Smooth muscle cell (in vitro differentiated cells): ENCODE results near the gene SEMA3F. TPM values are rescaled to one million over a fixed set of nuclear protein-coding genes. Genes with fewer than 3 reads are reported as not detected.
A peak's percentile ranks its signal among the peaks of the same experiment; 100 is the strongest.

Experiments
- DNase-seq: peaks from one replicate; lab custom pipeline; 2025; ENCODE audit not compliant: unreplicated experiment; lab: John Stamatoyannopoulos, UW
- H2AFZ ChIP-seq: fragments of 200-600 bp; sonication (generic); 2 replicates; pipeline ENCODE4 v1.6.0; 2016; ENCODE audit warnings: antibody characterized with exemption, low read depth, mild to moderate bottlenecking
- H3F3A ChIP-seq: fragments of 200-600 bp; sonication (generic); 2 replicates; pipeline ENCODE4 v1.6.0; 2017; ENCODE audit warnings: antibody characterized with exemption, low read depth
- H3K27ac ChIP-seq: fragments of 200-600 bp; sonication (generic); 2 replicates; pipeline ENCODE4 v1.5.1; 2016; ENCODE audit warnings: low read depth, mild to moderate bottlenecking
- H3K27me3 ChIP-seq: fragments of 200-600 bp; sonication (generic); 2 replicates; pipeline ENCODE4 v1.6.1; 2016; ENCODE audit warnings: low read depth, mild to moderate bottlenecking
- H3K36me3 ChIP-seq: fragments of 200-600 bp; sonication (generic); 2 replicates; pipeline ENCODE4 v1.5.1; 2016; ENCODE audit warnings: low read depth
- H3K4me1 ChIP-seq: fragments of 200-600 bp; sonication (generic); 2 replicates; pipeline ENCODE4 v1.5.1; 2016; ENCODE audit warnings: low read depth
- H3K4me2 ChIP-seq: fragments of 200-600 bp; sonication (generic); 2 replicates; pipeline ENCODE4 v1.6.0; 2016; ENCODE audit warnings: mild to moderate bottlenecking
- H3K4me3 ChIP-seq: fragments of 200-600 bp; sonication (generic); 2 replicates; pipeline ENCODE4 v1.5.1; 2016; ENCODE audit warnings: mild to moderate bottlenecking
- H3K79me2 ChIP-seq: fragments of 200-600 bp; sonication (generic); 2 replicates; pipeline ENCODE4 v1.6.0; 2016; ENCODE audit warnings: low read depth, mild to moderate bottlenecking
- H3K9ac ChIP-seq: fragments of 200-600 bp; sonication (generic); 2 replicates; pipeline ENCODE4 v1.6.0; 2016; ENCODE audit warnings: low read depth
- H3K9me3 ChIP-seq: fragments of 200-600 bp; sonication (generic); replicated peaks from 2 replicates; pipeline ENCODE4 v1.5.1; 2016; ENCODE audit warnings: low read depth
- H4K20me1 ChIP-seq: fragments of 200-600 bp; sonication (generic); 2 replicates; pipeline ENCODE4 v1.6.0; 2016; ENCODE audit warnings: low read depth
- CTCF ChIP-seq: fragments of 200-600 bp; sonication (generic); IDR thresholded peaks from 2 replicates; pipeline ENCODE4 v1.5.1; 2017; ENCODE audit warnings: borderline replicate concordance, mild to moderate bottlenecking, antibody characterized with exemption; ENCODE audit not compliant: insufficient read depth, poor library complexity, severe bottlenecking
- WGBS: methylation state at CpG from one replicate; pipeline ENCODE4 v1.1.7; 2016; ENCODE audit warnings: low lambda C conversion rate; 5-methylcytosine and 5-hydroxymethylcytosine counted together
- polyA plus RNA-seq: library from polyadenylated mRNA; unstranded; fragments of >200 nt; fragmentation: Nextera tagmentation; extraction: Ambion mirVana; gene quantifications from 2 replicates; pipeline ENCODE4 v1.2.1, GENCODE V29; 2016
- total RNA-seq: library from RNA; depleted of rRNA; stranded (reverse); fragments of >200 nt; gene quantifications from 2 replicates; pipeline ENCODE4 v1.2.3, GENCODE V29; 2014

Gene SEMA3F
- total and polyA plus RNA-seq, 2 experiments from 2014 or later, result 9.2 to 16.9 TPM

DNA sequence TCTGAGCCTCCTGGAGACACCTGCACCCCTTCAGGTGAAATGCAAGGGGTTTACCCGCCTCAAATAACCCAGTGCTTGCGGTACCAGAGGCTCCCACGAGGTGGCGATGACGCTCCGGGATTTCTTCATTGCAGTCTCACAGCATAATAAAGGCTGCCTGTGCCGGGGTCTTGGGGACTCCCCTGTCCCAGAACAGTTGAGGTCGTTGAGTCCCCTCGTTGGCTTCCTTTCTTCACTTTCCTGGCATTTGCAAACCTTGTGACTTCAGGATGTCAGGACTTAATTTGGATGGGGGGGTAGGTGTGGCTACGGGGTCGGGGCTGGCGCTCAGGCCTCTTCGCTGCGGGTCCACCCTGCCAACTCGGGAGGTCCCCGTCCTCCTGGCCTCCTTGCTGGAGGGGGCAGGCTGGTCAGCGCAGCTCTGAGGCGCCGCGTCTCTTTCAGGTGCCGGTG is 37.6 kb downstream of the SEMA3F start:
- Histone ChIP-seq H3K79me2 (no peaks in the 10 kb centered on the region), H3K27me3 (peaks cover 5% of the 10 kb centered on the region), H3F3A (no peaks in the 10 kb centered on the region), H3K4me2 (no peak overlapping the region), H3K36me3 (no peaks in the 10 kb centered on the region), H3K9ac (no peak overlapping the region), H2AFZ (no peak overlapping the region), H3K4me1 (no peaks in the 10 kb centered on the region), H3K9me3 (no peaks in the 10 kb centered on the region), H3K4me3 (no peak overlapping the region), H4K20me1 (no peaks in the 10 kb centered on the region), H3K27ac (no peak overlapping the region)
- WGBS, result 50% methylated on average over 21 of the region's 21 CpGs
- peak; percentile 50 for DNase-seq
- peak; percentile 92 for TF ChIP-seq CTCF

- Histone ChIP-seq H4K20me1 (no peaks in the 10 kb centered on the region), H2AFZ (no peak overlapping the region), H3K27ac (no peak overlapping the region), H3F3A (no peaks in the 10 kb centered on the region), H3K4me2 (no peak overlapping the region), H3K27me3 (peaks cover 5% of the 10 kb centered on the region), H3K4me3 (no peak overlapping the region), H3K79me2 (no peaks in the 10 kb centered on the region), H3K9me3 (no peaks in the 10 kb centered on the region), H3K9ac (no peak overlapping the region), H3K36me3 (no peaks in the 10 kb centered on the region), H3K4me1 (no peaks in the 10 kb centered on the region)
- 94% methylated on average over 36 of the region's 36 CpGs for WGBS
- no peak for TF ChIP-seq CTCF
- DNase-seq, result no peak
Observed at GRCh38 chr3:50193286-50193685, 38.2 kb downstream of the SEMA3F start.

- no peak overlapping the region for H3K27ac ChIP-seq
- H3K36me3 ChIP-seq, result no peaks in the 10 kb centered on the region
- no peaks in the 10 kb centered on the region for H4K20me1 ChIP-seq
- H3K79me2 ChIP-seq, result no peaks in the 10 kb centered on the region
- H3K9me3 ChIP-seq, result no peaks in the 10 kb centered on the region
- H3K4me3 ChIP-seq, result no peak overlapping the region
- no peak overlapping the region for H3K4me2 ChIP-seq
- H2AFZ ChIP-seq, result no peak overlapping the region
- H3F3A ChIP-seq, result no peaks in the 10 kb centered on the region
- H3K4me1 ChIP-seq, result no peaks in the 10 kb centered on the region
- no peak for TF ChIP-seq CTCF
- no peak for DNase-seq
- WGBS, result 94% methylated on average over 34 of the region's 34 CpGs
- H3K9ac ChIP-seq, result no peak overlapping the region
- peaks cover 5% of the 10 kb centered on the region for H3K27me3 ChIP-seq
Observed at GRCh38 chr3:50193746-50194127, 38.6 kb downstream of the SEMA3F start.

DNA sequence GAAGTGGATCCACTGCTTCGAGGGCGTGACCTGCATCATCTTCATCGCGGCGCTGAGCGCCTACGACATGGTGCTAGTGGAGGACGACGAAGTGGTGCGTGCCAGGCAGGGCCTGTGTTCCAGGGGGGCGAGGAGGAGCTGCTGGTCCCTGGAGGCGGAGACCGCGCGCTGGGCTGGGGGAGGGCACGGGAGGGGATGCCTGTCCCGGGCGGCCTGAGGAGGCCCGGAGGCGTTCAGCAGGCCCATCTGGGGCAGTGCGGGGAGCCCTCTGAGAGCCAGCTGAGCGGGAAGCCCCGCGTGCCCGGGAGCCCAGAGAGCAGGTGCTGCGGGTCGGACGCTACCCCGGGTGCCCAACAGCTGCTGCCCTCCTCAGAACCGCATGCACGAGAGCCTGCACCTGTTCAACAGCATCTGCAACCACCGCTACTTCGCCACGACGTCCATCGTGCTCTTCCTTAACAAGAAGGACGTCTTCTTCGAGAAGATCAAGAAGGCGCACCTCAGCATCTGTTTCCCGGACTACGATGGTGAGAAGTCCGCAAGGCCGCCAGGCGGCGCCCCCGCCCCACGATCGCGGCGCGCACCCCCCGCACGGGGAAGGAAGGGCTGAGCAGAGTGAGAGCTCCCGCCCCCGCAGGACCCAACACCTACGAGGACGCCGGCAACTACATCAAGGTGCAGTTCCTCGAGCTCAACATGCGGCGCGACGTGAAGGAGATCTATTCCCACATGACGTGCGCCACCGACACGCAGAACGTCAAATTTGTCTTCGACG is 39.2 kb downstream of the SEMA3F start:
- no peak overlapping the region for H2AFZ ChIP-seq
- no peaks in the 10 kb centered on the region for H3F3A ChIP-seq
- H3K4me2 ChIP-seq, result no peak overlapping the region
- 40% methylated on average over 65 of the region's 70 CpGs for WGBS
- no peaks in the 10 kb centered on the region for H3K4me1 ChIP-seq
- H3K9me3 ChIP-seq, result no peaks in the 10 kb centered on the region
- H4K20me1 ChIP-seq, result no peaks in the 10 kb centered on the region
- no peak overlapping the region for H3K4me3 ChIP-seq
- no peaks in the 10 kb centered on the region for H3K36me3 ChIP-seq
- H3K9ac ChIP-seq, result no peak overlapping the region
- no peak overlapping the region for H3K27ac ChIP-seq
- H3K27me3 ChIP-seq, result peaks cover 5% of the 10 kb centered on the region
- no peaks in the 10 kb centered on the region for H3K79me2 ChIP-seq
- TF ChIP-seq CTCF, result peak; percentile 74
- peak; percentile 19 for DNase-seq
